Glomerular visceral epithelial cell (primary cell): ENCODE data around the gene TRIM9.

Source experiments
- DNase-seq: peaks from one replicate; pipeline ENCODE4 v3.0.0-alpha.2; 2016; ENCODE audit errors: extremely low spot score

TRIM9 gene

DNA sequence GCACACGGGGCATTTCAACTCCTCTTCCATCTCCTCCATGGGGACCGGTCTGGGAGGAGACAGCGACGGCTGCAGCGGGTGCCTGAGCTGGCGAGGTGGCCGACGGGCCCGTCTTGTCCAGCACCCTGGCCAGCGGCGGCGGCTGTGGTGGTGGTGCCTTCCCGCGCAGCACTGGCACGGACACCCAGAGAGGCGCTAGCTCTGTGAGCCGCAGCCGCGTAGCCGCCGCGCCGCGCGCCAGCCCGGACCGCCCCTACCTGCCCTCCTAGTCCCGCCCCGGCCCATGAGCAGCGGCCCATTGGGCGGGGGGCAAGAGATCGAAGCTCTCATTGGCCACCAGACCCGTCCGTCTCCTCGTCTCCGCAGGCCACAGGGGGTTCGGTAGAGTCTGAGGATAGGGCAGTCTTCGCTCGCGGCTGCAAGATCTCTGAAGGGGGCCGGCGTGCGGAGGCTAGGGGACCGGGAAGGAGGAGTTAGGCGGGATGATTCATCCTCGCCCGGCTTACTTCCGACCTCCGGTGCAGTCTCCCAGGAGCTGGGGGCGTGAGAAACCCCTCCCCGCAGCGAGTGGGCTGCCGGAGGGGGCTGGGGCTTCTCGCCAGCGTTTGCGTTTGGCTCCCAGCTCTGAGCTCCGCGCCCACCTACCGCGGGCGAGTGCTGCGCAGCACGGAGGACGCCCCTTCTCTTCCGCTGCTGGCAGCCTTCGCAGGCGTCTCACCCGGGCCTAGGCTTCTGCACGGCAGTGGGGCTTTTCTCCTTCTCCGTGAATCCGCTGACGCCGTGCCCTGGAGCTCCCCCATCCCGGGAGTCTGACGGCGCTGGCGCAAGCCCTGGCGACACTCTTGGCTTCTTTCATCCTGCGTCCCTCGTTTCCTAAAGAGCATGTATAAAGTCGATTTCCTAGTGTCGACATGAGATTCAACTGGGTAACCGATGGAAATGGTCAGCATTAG lies at the start of gene TRIM9:
TRIM9 (minus strand) TSS at position 205 of the 953 bp plus-strand sequence; CDS start at position 39, 166 bp downstream.
- peak; percentile 99 for DNase-seq

DNA sequence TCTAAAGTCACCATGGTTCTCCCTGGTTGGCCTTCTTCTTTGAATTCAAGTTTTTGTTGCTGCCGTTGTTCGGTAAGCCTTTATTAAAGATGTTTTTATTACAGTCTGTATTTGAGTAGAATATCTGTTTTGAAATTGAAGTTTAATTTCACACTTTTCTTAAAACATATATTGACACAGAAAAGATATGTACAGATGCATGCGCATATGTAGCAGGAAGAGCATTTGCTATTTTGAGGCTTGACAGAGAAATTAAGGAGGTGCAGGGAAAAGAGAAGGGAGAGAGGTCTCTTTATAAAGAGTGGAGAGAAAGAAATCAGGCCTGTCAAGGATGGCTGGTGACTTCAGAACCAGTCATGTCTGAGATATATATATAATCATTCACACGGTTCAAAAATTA lies 46.0 kb upstream of the TRIM9 start:
- no peak for DNase-seq

DNA sequence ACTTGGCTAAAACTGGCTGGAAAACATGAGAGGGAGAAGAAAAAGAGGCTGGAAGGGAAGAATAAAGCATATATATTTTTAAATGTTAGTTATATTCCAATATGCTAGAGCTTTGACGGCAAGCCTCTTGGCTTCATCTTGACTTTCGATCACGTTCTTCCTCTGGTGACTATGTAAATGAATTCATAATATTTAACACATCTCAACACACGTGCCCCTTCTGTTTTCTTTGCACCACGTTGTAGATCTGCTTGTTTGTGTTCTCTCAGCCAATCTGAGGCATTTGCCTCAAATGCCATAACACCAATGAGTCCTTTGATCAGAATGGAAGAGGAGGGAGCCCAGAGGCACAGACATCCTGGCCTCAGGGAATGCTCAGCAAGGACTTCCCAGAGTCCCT lies 45.4 kb upstream of the TRIM9 start:
- no peak for DNase-seq

DNA sequence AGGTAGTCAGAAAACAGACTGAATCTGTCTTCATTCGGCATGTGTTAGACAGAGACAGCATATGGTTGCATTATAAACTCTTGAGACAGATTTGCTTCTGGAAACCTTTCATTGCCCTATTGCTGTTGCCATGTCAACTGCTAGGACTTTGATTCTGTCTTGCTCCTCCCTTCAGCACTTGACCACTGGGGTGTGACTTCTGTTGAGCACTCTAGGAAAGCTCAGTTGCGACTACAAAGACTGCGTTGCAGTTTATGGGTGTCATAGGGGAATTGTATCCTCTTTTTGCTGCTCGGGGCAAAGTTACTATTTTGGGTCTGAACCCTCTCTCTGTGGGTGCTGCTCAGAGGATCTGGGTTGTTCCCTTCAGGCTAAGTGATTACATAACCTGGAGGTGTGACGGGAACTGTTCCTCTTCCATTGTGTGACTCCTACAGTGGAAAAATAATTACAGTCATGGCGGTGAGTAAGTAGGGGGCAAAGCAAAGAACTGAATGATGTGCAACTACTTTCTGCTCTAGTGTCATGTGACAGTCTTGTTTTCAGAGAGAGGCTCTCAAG lies 44.3 kb upstream of the TRIM9 start:
- peak; percentile 13 for DNase-seq

DNA sequence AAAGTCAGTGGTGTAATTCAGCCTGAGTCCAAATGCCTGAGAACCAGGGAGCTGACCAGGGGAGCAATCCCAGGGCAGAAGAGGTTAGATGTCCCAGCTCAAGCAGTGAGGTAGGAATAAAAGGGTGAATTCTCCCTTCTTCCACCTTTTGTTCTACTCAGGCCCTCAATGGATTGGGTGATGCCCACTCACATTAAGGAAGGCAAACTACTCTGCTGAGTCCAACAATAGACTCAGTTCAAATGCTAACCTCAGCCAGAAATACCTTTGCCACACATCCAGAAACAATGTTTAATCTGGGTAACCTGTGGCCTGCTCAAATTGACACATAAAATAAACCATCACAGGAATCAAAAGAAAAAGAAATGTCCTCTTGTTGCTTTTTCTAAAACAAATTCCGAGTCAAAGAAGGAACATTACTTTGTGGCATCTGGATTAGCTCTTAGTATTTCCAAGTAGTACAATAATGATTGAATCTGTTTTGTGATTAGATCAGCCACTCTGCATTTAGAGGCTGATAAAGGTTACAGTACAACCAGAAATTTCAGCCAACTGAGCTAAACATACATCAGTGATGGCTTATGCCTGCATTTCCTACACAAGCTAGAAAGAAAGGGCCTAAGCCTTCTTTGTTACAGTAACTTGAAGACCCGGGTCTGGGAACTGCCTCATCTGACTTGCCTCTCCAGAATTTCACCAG lies 43.6 kb upstream of the TRIM9 start:
- DNase-seq: no peak

DNA sequence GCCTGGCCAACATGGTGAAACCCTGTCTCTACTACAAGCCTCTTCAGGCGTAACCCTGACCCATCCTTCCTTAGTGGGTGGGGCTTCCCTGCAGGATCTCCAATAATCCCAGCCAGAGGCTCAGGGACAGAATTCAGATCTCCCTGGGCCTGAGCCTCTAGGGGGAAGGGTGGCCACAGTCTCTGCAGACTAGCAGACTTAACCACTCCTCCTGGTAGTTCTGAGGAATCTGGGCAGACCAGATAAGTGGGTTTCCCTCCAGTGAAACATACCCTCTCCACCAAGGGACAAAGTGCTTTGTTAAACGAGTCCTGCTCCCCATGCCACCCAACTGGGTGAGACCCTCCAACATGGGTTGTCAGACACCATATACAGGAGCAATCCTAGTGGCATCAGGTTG lies 36.6 kb upstream of the TRIM9 start:
- DNase-seq: no peak

DNA sequence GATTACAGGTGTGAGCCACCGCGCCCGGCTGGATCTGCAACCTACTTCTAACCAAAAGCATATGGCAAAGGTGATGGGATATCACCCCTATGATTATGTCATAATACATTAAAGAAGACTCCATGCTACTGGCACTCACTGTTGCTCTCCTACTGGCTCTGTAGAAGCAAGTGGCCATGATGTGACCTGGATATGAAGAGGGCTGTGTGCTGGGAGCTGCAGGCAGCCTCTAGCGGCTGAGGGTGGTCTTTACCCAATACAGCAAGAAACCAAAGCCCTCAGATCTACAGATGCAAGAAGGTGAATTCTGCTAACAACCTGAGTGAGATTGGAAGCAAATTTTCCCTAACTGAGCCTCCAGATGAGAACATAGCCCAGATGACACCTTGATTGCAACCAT lies 34.2 kb upstream of the TRIM9 start:
- DNase-seq: peak; percentile 6

DNA sequence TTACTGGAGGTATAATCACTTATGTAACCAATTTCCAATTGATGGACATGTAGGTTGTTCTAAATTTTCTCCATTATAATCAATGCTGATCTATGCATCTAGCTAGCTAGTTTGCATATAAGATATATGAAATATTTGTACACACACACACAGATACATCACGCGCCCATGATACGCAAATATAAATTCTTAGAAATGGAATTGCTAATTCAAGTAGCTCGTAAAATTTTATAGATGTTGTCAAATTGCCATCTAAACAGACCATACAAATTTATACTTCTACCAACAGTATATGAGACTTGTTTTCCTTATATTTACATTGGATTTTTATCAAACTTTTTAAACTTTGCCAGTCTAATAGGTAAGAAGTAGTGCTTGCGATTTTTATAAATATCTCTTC lies 29.1 kb upstream of the TRIM9 start:
- no peak for DNase-seq

DNA sequence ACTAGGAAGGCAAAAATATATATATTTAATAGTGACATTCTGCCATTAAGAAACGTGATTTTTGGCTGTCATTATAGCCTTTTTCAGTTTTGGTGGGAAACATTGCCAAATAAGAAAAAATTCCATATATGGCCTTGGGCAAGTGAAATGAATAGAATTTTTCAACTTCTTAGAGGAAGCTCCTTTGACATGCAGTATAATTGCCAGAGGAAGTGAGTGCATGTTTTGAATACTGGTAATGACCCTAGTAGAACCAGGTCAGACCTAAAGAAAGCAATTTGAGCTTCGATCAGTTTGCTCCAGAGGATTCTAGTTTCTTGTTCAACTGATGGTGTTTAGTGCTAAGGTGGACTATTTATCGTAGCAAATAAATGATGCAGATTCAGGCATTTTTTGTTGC lies 26.2 kb upstream of the TRIM9 start:
- DNase-seq: no peak

DNA sequence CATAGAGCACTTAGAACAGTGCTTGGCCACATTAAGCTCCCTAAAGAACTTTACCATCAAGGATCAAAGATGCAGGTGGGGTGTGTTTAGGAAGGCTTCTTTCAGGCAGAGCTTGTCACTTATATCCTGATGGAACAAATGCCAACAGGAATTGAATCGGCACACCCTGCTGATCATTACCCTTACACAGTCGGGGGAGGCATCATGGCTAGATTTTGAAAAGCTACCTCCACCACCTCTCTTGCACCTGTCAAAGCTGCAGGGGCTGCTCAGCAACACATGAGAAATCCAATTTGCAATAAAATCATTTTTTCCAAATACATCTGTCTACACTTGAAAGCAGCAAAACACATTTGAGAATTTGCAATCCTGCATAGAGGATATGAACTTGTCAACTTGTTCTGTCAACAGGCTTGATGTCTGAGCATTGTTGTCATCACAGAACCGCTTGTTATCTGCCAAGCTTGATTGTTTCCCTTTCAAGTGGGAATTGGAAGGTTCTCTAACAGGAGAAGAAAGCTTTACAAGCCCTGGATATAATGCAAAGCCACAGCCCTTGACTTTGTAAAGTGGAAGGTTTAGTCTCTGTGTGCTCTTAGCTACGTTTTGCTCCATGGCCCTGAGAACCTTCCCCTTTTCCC lies 24.6 kb upstream of the TRIM9 start:
- no peak for DNase-seq

DNA sequence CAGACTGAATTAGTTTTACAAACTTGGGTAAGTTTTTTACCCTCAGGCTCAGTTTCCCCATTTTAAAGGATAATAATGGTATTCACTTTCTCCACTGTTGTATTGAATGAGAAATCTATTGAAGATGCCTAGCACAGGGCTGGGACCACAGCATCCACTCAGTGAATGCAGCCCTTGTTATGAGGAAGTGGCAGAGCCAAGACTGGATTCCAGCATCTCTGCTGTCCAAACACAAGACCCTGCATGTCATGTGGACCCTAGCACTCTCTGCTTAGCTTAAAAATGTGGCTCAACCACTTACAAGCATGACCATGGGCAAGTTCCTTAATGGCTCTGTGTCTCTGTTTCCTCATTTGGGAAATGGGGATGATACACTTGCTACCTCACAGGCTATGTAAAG lies 24.1 kb upstream of the TRIM9 start:
- no peak for DNase-seq

DNA sequence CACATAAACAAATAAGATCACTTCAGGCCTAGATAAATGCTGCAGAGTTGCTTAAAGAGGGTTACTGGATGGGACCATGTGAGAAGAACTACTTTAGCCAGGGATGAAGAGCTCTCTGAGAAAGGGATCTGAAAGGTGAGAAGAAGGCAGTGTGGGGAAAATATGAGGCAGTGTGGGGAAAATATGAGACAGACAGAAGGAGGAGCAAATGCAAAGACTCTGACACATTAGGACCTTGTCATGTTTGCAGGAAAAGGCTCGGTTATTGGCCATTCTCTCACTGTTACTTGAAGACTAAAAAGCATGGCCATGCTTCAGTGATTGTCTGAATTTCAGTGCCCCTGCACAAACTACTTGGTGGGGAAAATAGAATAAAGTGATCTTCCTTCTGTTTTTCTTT lies 22.7 kb upstream of the TRIM9 start:
- no peak for DNase-seq

DNA sequence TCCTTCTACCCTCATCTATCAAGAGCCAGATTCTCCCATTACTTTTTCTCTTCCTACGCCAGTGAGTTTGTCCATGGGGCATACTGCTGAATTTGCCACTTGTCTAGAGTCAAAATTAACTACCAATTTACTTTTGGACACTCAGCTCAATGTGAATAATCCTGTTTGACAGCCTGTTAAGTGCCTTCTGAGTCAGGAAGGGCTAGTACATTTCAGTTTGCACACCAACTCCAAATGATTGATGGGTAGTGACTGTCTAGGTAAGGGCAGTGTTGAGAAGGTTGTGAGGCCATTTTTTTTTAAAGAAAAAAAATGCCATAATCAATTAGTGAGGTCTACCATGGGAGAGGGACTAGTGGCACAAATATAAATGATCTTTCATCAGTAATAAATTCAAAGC lies 21.8 kb upstream of the TRIM9 start:
- DNase-seq: no peak

DNA sequence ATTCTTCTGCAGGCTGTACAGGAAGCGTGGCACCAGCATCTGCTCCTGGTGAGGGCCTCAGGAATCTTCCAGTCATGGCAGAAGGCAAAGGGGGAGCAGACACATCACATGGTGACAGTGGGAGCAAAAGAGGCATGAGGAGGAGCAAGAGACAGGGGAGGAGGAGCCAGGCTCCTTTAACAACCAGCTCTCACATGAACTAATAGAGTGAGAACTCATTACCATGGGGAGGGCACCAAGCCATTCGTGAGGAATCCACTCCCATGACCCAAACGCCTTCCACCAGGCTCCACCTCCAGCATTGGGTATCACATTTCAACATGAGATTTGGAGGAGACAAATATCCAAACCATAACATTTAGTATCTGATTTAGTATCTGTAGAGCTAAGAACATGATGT lies 14.7 kb upstream of the TRIM9 start:
- no peak for DNase-seq

DNA sequence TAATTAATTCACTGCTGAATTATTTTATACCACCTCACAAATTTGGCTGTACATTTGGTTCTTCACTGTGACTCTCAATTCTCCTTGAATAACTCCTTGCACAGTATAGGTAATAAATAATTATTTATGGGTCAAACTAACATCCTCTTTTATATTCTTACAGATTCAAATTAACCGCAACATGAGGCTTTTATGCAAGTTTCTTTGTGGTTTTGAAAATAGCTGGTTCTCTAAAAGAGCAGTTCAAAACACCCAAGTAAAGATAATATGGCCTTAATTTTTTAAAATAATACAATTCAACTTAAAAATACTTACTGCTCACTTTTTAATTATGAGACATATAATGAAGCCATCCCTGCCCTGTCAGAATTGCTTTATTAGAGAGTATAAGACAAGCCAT lies 12.9 kb upstream of the TRIM9 start:
- DNase-seq: no peak

DNA sequence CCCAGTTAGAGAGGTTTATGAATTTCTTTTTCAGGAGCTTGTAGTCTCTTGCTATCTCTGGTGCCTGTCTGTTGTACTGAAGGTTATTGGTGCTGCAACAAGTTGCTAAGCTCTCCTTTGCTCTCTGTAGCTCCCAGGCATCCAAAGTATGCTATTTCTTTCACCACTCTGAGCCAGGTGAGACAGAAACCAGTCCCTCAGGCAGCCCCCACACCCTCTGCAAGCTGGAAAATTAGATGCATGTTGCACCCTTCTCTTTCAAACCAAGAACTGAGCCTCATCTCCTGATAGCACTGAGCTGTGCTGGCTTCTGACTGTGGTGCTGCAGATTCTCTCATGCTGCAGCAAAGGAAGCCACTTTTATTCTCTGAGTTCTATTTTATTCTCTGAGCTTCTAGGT lies 9.6 kb upstream of the TRIM9 start:
- DNase-seq: no peak

DNA sequence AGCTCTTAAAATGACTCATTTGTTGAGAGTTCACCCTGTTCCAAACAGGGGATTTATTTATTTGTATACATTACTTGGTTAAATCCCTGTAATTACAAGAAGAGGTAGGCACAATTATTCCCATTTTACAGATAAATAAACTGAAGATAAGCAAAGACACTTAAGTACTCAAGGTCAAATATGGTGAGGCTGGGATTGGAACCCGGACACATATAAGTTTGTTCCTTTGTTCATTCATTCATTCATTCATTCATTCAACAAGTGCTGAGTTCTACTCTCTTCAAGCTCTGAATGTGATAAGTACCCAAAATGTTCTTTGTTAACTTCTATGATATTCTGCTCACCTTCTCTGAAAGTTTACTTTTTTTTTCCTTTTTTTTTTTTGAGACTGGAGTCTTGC lies 2.4 kb upstream of the TRIM9 start:
- DNase-seq: no peak

DNA sequence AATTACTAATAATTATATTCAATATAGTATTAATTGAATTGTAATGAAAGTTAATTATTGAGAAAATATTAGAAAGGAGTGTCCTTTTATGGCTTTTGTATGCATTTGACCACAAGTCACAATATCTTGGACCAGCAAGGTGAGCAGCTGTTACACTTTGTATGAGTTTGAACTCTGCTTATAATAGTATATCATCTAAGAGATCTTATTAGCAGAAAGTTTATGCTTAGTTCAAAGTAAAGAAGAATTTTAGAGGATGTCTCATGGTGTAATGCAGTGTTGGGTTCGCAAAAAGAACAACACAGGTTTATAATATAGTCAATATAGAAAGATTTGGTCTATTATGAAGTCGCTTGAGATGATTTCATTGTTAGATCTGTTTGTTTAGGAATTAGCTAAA lies 2.0 kb upstream of the TRIM9 start:
- DNase-seq: no peak

DNA sequence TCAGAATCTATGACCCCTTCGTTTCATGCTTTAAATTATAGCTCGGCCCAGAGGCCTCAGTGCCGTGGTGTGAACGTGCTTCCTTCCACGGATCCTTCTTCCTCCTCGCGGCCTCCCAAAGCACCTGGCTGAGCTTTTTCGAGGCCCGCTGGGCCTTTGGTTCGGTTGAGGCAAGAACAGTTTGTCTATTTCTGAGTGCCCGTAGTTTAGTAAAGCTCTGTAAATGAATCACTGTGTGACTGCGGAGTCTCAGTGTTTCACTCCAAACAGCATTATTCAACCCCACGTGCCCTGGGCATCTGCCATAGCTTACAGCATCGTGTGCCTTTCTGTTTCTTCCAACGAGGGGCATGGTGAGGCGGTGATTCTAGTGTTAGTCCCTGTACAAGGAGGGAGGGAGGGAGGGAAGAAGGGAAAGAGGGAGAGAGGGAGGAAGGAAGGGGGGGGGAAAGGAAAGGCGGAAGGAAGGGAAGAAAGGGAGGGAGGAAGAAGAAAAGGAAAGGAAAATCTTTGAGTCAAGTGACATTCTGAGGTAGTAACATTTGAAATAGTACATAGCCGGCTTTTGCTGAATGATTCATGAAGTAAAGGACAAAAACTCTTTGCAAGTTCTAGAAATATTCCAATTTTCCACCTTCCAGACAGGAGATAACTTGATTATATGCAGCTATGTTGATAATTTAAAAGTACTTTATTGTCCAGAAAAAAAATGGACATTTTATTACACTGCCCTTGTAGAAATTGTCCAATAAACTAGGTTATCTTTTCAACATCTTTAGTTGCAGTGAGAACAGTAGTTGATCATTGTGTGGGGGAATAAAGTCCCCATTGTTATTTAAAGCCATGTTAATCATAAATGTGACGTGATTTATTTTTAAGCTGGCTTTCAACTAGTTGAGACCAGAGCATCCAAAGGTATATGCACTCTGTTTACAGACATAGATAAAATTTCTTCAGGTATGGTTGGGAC lies 1.2 kb upstream of the TRIM9 start:
- peak; percentile 44 for DNase-seq

DNA sequence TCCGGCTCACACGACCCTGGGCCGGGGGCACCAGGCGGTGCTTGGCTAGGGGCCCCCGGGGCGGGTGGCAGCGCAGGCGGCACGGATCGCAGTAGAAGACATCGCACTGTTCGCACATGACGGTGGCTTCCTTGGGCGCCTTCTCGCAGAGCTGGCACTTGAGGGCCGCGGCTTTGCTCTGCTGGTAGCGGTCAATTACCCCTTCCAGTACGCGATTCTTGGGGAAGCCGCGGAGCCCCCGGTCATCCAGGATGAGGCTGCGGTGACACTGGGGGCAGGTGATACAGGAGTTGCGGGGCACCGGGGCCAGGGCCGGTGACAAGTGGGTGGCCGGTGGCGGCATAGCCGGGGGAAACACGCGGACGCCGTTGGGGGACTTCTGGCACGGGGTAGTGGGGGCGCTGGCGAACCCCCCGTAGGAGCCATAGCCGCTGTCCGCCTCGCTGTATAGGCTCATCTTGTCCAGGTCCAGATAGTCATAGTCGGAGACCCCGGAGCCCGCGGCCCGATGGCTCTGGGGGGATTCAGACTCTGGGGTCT lies 553 bp downstream of the TRIM9 start:
- peak; percentile 9 for DNase-seq
